ENCODE data around the gene NPR3.

GRCh38 chr5:32771037-32771436 lies 59.9 kb downstream of the NPR3 start:
- no peak for TF ChIP-seq EZH2 (IDR thresholded peaks at IDR 0.05)
- no peak for TF ChIP-seq POLR2AphosphoS5 (IDR thresholded peaks at IDR 0.05; ENCODE audit: borderline replicate concordance, low read depth, low read length)
- TF ChIP-seq FOXP2 (optimal IDR thresholded peaks at IDR 0.05; ENCODE audit: control extremely low read depth, extremely low read length, insufficient read depth), result no peak

Data from SK-N-MC (cell line).